Mesenchymal stem cell (in vitro differentiated cells and primary cell): ENCODE data around the gene DNAJB2.
"Not testable (repeated sequence)": the region's sequence is repeated elsewhere in the genome, so short reads cannot be mapped to it uniquely, and the experiment has no call there.

Source experiments
- DNase-seq: peaks from one replicate; pipeline ENCODE4 v3.0.0-alpha.2; 2013
- H2AFZ ChIP-seq: one replicate; pipeline ENCODE4 v1.6.1; 2013; ENCODE audit warnings: low read depth, mild to moderate bottlenecking, control low read depth, inconsistent platforms, low read length, moderate library complexity
- H2AK5ac ChIP-seq: 2 replicates; pipeline ENCODE4 v1.6.1; 2013; ENCODE audit warnings: low read length, moderate library complexity, mild to moderate bottlenecking, inconsistent platforms; ENCODE audit not compliant: severe bottlenecking
- H2BK120ac ChIP-seq: one replicate; pipeline ENCODE4 v1.6.1; 2013; ENCODE audit warnings: low read depth, mild to moderate bottlenecking, inconsistent platforms, low read length, moderate library complexity
- H2BK12ac ChIP-seq, 2 experiments: one replicate each; pipeline ENCODE4 v1.6.1; 2013; ENCODE audit warnings: inconsistent platforms in 2 of 2, low read length in 2 of 2, mild to moderate bottlenecking in 2 of 2, moderate library complexity in 2 of 2, control low read depth in 1 of 2
- H2BK15ac ChIP-seq: one replicate; pipeline ENCODE4 v1.6.1; 2013; ENCODE audit warnings: mild to moderate bottlenecking, low read depth, inconsistent platforms; ENCODE audit not compliant: poor library complexity, severe bottlenecking
- H2BK5ac ChIP-seq: 2 replicates; pipeline ENCODE4 v1.6.1; 2013; ENCODE audit warnings: low read depth, mild to moderate bottlenecking, low read length, control low read depth, inconsistent platforms; ENCODE audit not compliant: poor library complexity, severe bottlenecking
- H3K14ac ChIP-seq, 2 experiments: one replicate each; pipeline ENCODE4 v1.6.1; 2013; ENCODE audit warnings: inconsistent platforms in 2 of 2, low read length in 2 of 2, control low read depth in 1 of 2, mild to moderate bottlenecking in 1 of 2, moderate library complexity in 1 of 2
- H3K18ac ChIP-seq, 2 experiments: one replicate each; pipeline ENCODE4 v1.6.1; 2013; ENCODE audit warnings: inconsistent platforms in 2 of 2, low read length in 2 of 2, control low read depth in 1 of 2, low read depth in 1 of 2, mild to moderate bottlenecking in 1 of 2
- H3K23ac ChIP-seq, 2 experiments: one replicate each; pipeline ENCODE4 v1.6.1; 2013; ENCODE audit warnings: inconsistent platforms in 2 of 2, low read length in 2 of 2, mild to moderate bottlenecking in 2 of 2, moderate library complexity in 2 of 2, control low read depth in 1 of 2
- H3K27ac ChIP-seq: 2 replicates; pipeline ENCODE4 v1.5.1; 2013; ENCODE audit warnings: mild to moderate bottlenecking, moderate library complexity, low read length, control low read depth, inconsistent platforms; ENCODE audit not compliant: poor library complexity, severe bottlenecking
- H3K27me3 ChIP-seq, 2 experiments: 2 replicates each; pipeline versions ENCODE4 v1.6.1 to v1.7.0; 2013; ENCODE audit warnings: low read length in 2 of 2, mild to moderate bottlenecking in 2 of 2, moderate library complexity in 2 of 2, control low read depth in 1 of 2, inconsistent platforms in 1 of 2; ENCODE audit not compliant: control insufficient read depth in 1 of 2, insufficient read depth in 1 of 2
- H3K36me3 ChIP-seq, 2 experiments: 2 replicates each; pipeline versions ENCODE4 v1.6.1 to v1.7.0; 2013; ENCODE audit warnings: low read length in 2 of 2, control low read depth in 1 of 2, inconsistent platforms in 1 of 2, low read depth in 1 of 2, mild to moderate bottlenecking in 1 of 2; ENCODE audit not compliant: insufficient read depth in 2 of 2, control insufficient read depth in 1 of 2
- H3K4ac ChIP-seq, 2 experiments: one replicate each; pipeline ENCODE4 v1.6.1; 2013; ENCODE audit warnings: inconsistent platforms in 2 of 2, low read length in 2 of 2, mild to moderate bottlenecking in 2 of 2, moderate library complexity in 2 of 2, control low read depth in 1 of 2, low read depth in 1 of 2
- H3K4me1 ChIP-seq: 2 replicates; pipeline ENCODE4 v1.6.1; 2013; ENCODE audit warnings: low read depth, low read length, control low read depth; ENCODE audit not compliant: control insufficient read depth, insufficient read depth
- H3K4me2 ChIP-seq: 2 replicates; pipeline ENCODE4 v1.6.1; 2013; ENCODE audit warnings: low read length, mild to moderate bottlenecking, inconsistent platforms; ENCODE audit not compliant: poor library complexity, severe bottlenecking
- H3K4me3 ChIP-seq, 2 experiments: 2 replicates each; pipeline versions ENCODE4 v1.5.1 to v1.7.0; 2013; ENCODE audit warnings: low read length in 2 of 2, mild to moderate bottlenecking in 2 of 2, control low read depth in 1 of 2, low read depth in 1 of 2; ENCODE audit not compliant: insufficient read depth in 1 of 2
- H3K79me1 ChIP-seq: replicated peaks from 2 replicates; pipeline ENCODE4 v1.6.1; 2013; ENCODE audit warnings: mild to moderate bottlenecking, control low read depth, low read length, inconsistent platforms; ENCODE audit not compliant: poor library complexity, severe bottlenecking
- H3K9ac ChIP-seq: 2 replicates; pipeline ENCODE4 v1.7.0; 2013; ENCODE audit warnings: mild to moderate bottlenecking, low read length, moderate library complexity
- H3K9me3 ChIP-seq: 2 replicates; pipeline ENCODE4 v1.7.0; 2013; ENCODE audit warnings: mild to moderate bottlenecking, low read length; ENCODE audit not compliant: control insufficient read depth
- H4K8ac ChIP-seq: one replicate; pipeline ENCODE4 v1.6.1; 2013; ENCODE audit warnings: inconsistent platforms, mild to moderate bottlenecking, low read length, moderate library complexity
- H4K91ac ChIP-seq: one replicate; pipeline ENCODE4 v1.6.1; 2013; ENCODE audit warnings: mild to moderate bottlenecking, low read length, inconsistent platforms
- WGBS: methylation state at CpG from one replicate; pipeline ENCODE4 v1.1.7; 2013; ENCODE audit warnings: mixed read lengths; 5-methylcytosine and 5-hydroxymethylcytosine counted together

DNAJB2 gene

GRCh38 chr2:219258942-219259341, 20.2 kb upstream of the DNAJB2 start:
- H4K8ac ChIP-seq, H3K9me3 ChIP-seq, DNase-seq, H2BK5ac ChIP-seq, H3K9ac ChIP-seq, H4K91ac ChIP-seq, H3K18ac ChIP-seq, H3K14ac ChIP-seq, H2BK12ac ChIP-seq, H2BK120ac ChIP-seq, H3K36me3 ChIP-seq, H3K79me1 ChIP-seq, H2AK5ac ChIP-seq, H3K4me2 ChIP-seq, H3K23ac ChIP-seq, H3K4me3 ChIP-seq, H2AFZ ChIP-seq, H2BK15ac ChIP-seq, H3K27ac ChIP-seq, H3K4me1 ChIP-seq, H3K4ac ChIP-seq: not testable (repeated sequence)
- peaks cover 18 to 28% of the 10 kb centered on the region in 2 experiments for H3K27me3 ChIP-seq
- 87% methylated on average over 6 of the region's 10 CpGs for WGBS

- Histone ChIP-seq H3K27ac (no peak overlapping the region), H3K23ac (no peak overlapping the region), H3K4ac (no peak overlapping the region), H3K4me3 (no peak overlapping the region), H3K4me2 (no peak overlapping the region), H2AK5ac (no peak overlapping the region), H3K27me3 (peaks cover 15 to 18% of the 10 kb centered on the region in 2 experiments), H4K8ac (no peak overlapping the region), H2AFZ (no peak overlapping the region), H2BK120ac (no peak overlapping the region), H3K18ac (no peak overlapping the region), H3K9ac (no peak overlapping the region), H3K14ac (no peak overlapping the region), H3K4me1 (no peaks in the 10 kb centered on the region), H4K91ac (no peak overlapping the region), H2BK5ac (no peak overlapping the region), H2BK12ac (no peak overlapping the region), H2BK15ac (no peak overlapping the region), H3K79me1 (no peaks in the 10 kb centered on the region), H3K9me3 (no peaks in the 10 kb centered on the region), H3K36me3 (no peaks in the 10 kb centered on the region)
- no peak for DNase-seq
- WGBS, result 78% methylated on average over 2 of the region's 5 CpGs
Observed at GRCh38 chr2:219261024-219261855, 17.9 kb upstream of the DNAJB2 start.

DNA sequence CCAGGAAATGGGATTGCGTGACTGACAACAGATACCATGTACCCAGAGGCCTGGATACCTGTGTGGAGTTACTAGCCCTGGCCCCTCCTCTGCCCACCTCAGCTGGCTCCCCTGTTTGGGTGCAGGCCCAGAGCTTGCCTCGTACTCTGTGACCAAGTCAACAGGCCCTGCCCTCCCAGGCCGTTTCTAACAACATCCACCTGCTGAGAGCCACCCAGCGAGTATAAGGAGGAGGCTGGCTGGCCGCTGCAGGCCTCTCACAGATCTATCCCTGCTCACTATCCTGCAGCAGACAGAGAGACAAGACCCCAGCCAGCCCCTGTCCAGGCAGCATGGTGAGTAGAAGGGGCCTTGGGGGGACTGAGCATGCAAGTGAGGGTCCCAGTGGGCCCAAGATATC, 12.9 kb upstream of the DNAJB2 start:
- Histone ChIP-seq H2AK5ac (no peak overlapping the region), H2BK15ac (peak overlapping the region; percentile 33), H3K18ac (no peak overlapping the region), H4K8ac (no peak overlapping the region), H2BK5ac (no peak overlapping the region), H3K79me1 (no peaks in the 10 kb centered on the region), H2BK120ac (no peak overlapping the region), H3K27ac (no peak overlapping the region), H3K4me3 (no peak overlapping the region), H3K4me1 (peaks cover 8% of the 10 kb centered on the region), H3K9me3 (no peaks in the 10 kb centered on the region), H3K27me3 (peaks cover 7 to 16% of the 10 kb centered on the region in 2 experiments), H2AFZ (no peak overlapping the region), H3K36me3 (no peaks in the 10 kb centered on the region), H4K91ac (no peak overlapping the region), H3K4me2 (no peak overlapping the region), H3K9ac (no peak overlapping the region), H2BK12ac (no peak overlapping the region), H3K23ac (no peak overlapping the region), H3K4ac (no peak overlapping the region), H3K14ac (no peak overlapping the region)
- 41% methylated on average over 3 of the region's 5 CpGs for WGBS
- no peak for DNase-seq

GRCh38 chr2:219266886-219267285, 12.3 kb upstream of the DNAJB2 start:
- no peak overlapping the region for H2BK15ac ChIP-seq
- H3K9me3 ChIP-seq, result no peaks in the 10 kb centered on the region
- H2AK5ac ChIP-seq, result no peak overlapping the region
- no peak overlapping the region for H3K9ac ChIP-seq
- peaks cover 3 to 11% of the 10 kb centered on the region in 2 experiments for H3K27me3 ChIP-seq
- H3K4me3 ChIP-seq, result no peak overlapping the region
- no peaks in the 10 kb centered on the region for H3K79me1 ChIP-seq
- H3K23ac ChIP-seq, result no peak overlapping the region
- no CpG with 5 or more reads among the region's 1 CpG for WGBS
- no peak overlapping the region for H3K27ac ChIP-seq
- H2BK5ac ChIP-seq, result no peak overlapping the region
- DNase-seq, result no peak
- no peaks in the 10 kb centered on the region for H3K36me3 ChIP-seq
- H3K4me2 ChIP-seq, result no peak overlapping the region
- no peak overlapping the region for H3K18ac ChIP-seq
- H3K4me1 ChIP-seq, result peaks cover 11% of the 10 kb centered on the region
- H3K14ac ChIP-seq, result no peak overlapping the region
- no peak overlapping the region for H4K91ac ChIP-seq
- no peak overlapping the region for H3K4ac ChIP-seq
- no peak overlapping the region for H4K8ac ChIP-seq
- no peak overlapping the region for H2AFZ ChIP-seq
- no peak overlapping the region for H2BK120ac ChIP-seq
- no peak overlapping the region for H2BK12ac ChIP-seq
